ENCODE data around the gene RAB35. TPM values are rescaled to one million over a fixed set of nuclear protein-coding genes. Genes with fewer than 3 reads are reported as not detected.

The RAB35 gene
- total and polyA plus RNA-seq, 8 donors, result 8.1 to 35.4 (median 16.5) TPM

DNA sequence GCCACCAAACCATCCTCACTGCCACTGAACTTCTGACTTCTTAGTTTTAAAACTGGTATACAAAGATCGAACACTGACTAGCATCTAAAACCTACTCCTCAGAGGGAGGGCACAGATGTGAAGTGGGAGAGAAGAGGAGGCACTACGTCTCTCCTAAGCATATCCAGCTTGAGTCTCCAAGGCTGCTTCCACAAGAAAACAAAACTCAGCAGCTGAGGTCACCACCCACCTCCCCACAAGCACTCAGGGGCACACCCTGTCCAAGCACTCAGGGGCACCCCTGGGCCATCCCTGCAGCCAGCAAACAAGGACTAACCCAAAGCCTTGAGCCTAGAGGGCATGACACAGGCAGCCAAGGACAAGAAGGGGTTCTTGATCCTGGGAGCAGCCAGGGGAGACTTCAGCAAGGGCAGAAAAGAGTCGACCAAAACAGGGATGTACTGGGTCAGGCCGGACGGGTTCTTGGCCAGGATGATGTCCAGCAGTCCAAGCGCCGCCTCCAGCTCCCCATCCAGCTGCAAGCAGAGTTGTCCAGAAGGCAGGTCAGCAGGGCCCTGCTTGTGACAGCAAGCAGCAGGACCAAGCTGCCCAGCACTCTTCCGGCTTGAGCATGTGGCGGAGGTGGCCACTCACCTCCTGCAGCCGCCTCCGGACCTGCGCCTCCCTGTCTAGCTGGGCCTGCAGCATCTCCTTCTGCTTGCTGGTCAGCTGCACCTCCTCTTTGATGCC, 43.1 kb upstream of the RAB35 start:
- Histone ChIP-seq H3K27me3 (no peaks in the 10 kb centered on the region), H3K27ac (no peak overlapping the region), H3K4me3 (no peak overlapping the region), H3K4me1 (no peaks in the 10 kb centered on the region), H3K9me3 (no peaks in the 10 kb centered on the region), H3K36me3 (peaks cover 97 to 100% (median 100%) of the 10 kb centered on the region in 4 donors)
- no peak for DNase-seq
- WGBS, 5 donors, result 82 to 97% (median 95%) methylated on average over 10 to 12 of the region's 12 CpGs
- intact Hi-C loops (cut with DNase I; ENCODE audit: low total_unique reads), result no loop called here
- TF ChIP-seq POLR2A (IDR thresholded peaks at IDR 0.05), result no peak
- no peak for TF ChIP-seq EP300 (IDR thresholded peaks at IDR 0.05)
- TF ChIP-seq CTCF (IDR thresholded peaks at IDR 0.05), result no peak
- no peak for TF ChIP-seq POLR2AphosphoS5 (IDR thresholded peaks at IDR 0.05)

DNA sequence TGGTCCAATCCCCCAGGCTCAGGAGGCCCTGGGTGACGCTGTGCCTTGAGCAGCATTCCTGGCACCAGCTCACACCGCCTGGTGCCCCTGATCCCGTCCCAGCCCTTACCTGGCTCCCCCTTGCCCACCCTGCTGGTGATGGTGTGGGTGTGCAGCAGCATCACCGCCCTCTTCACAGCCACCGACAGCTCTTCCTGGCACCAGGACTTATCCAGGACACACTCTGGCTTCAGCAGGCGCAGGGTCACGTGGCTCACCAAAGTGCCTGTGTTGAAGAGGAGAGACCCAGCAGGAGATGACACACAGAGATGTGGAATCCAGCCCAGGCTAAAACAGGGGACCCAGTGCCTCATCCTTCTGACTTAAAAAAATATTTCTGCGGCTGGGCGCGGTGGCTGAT, 41.8 kb upstream of the RAB35 start:
- intact Hi-C loops (cut with DNase I; ENCODE audit: low total_unique reads), result no loop called here
- TF ChIP-seq POLR2AphosphoS5 (IDR thresholded peaks at IDR 0.05) (no peak), CTCF (IDR thresholded peaks at IDR 0.05) (no peak), POLR2A (IDR thresholded peaks at IDR 0.05) (no peak), EP300 (IDR thresholded peaks at IDR 0.05) (no peak)
- Histone ChIP-seq H3K36me3 (peaks cover 97 to 100% (median 100%) of the 10 kb centered on the region in 4 donors), H3K9me3 (no peaks in the 10 kb centered on the region), H3K4me1 (no peaks in the 10 kb centered on the region), H3K27ac (no peak overlapping the region), H3K27me3 (no peaks in the 10 kb centered on the region), H3K4me3 (no peak overlapping the region)
- no peak for DNase-seq
- WGBS, 5 donors, result 90 to 99% (median 97%) methylated on average over 8 to 10 of the region's 10 CpGs

- intact Hi-C loops (cut with DNase I; ENCODE audit: low total_unique reads), result no loop called here
- H3K9me3 ChIP-seq, result no peaks in the 10 kb centered on the region
- no peak overlapping the region for H3K27ac ChIP-seq
- H3K4me3 ChIP-seq, result no peak overlapping the region
- DNase-seq, result no peak
- WGBS, 5 donors, result 84 to 90% (median 87%) methylated on average over 11 of the region's 11 CpGs
- H3K27me3 ChIP-seq, result no peaks in the 10 kb centered on the region
- TF ChIP-seq CTCF (IDR thresholded peaks at IDR 0.05) (no peak), POLR2AphosphoS5 (IDR thresholded peaks at IDR 0.05) (no peak), EP300 (IDR thresholded peaks at IDR 0.05) (no peak)
- peaks cover 97 to 100% (median 100%) of the 10 kb centered on the region in 4 donors for H3K36me3 ChIP-seq
- H3K4me1 ChIP-seq, result no peaks in the 10 kb centered on the region
These were observed 41.1 kb upstream of the RAB35 start for GRCh38 chr12:120157678-120158077.

DNA sequence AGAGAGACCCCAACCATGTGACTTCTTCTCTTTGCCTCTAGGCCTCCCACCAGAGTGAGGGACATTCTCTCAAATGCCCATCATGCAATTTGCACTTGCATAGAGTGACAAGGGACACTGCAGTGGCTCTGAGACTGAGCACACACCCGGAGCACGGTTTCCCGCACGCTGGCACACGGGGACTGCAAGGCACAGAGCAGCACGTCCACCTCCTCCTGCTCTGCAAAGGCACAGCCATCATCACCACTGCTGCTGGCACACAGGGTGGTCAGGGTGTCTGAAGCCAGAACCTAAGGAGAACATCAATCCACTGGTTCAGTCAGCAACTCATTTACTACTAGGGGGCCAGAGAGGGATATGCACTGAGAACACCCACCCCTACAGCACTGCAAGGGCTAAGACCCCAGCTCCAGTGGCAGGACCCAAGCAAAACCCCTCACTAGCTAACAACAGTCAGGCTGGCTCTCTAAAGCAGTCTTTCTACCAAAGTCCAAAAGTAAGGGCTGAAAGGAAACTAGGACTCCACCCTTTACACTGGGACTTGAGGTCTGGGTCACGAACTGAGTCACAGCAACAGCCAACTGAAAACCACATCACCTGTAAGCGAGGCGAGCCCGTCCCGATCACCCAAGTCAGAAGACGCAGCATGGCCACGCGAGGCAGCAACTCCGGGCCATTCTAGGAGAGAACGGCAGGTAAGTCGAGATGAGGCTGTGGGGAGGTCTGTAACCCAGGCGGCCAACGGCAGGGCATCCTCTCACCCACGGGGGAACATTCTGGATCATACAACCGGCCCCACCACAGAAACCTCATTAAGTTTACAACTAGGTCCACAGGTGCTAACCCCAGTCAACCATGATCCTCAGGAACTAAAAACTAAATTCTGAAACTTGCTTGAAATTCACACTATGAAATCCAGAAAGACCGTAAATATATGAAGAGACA, 40.0 kb upstream of the RAB35 start:
- peaks cover 92 to 100% (median 99%) of the 10 kb centered on the region in 4 donors for H3K36me3 ChIP-seq

More for the DNA sequence above, 40.0 kb upstream of the RAB35 start:
- TF ChIP-seq EP300 (IDR thresholded peaks at IDR 0.05), result no peak
- no peak for TF ChIP-seq CTCF (IDR thresholded peaks at IDR 0.05)
- TF ChIP-seq POLR2A (IDR thresholded peaks at IDR 0.05), result no peak
- no peak for TF ChIP-seq POLR2AphosphoS5 (IDR thresholded peaks at IDR 0.05)
- Histone ChIP-seq H3K27me3 (no peaks in the 10 kb centered on the region), H3K9me3 (no peaks in the 10 kb centered on the region), H3K4me1 (no peaks in the 10 kb centered on the region), H3K27ac (no peak overlapping the region), H3K4me3 (no peak overlapping the region)
- intact Hi-C loops (cut with DNase I; ENCODE audit: low total_unique reads), result no loop called here
- WGBS, 5 donors, result 86 to 94% (median 90%) methylated on average over 18 to 22 of the region's 22 CpGs
- no peak for DNase-seq

All from stomach (tissue), 9 donors.